ENCODE data around the gene CABLES1.

DNA sequence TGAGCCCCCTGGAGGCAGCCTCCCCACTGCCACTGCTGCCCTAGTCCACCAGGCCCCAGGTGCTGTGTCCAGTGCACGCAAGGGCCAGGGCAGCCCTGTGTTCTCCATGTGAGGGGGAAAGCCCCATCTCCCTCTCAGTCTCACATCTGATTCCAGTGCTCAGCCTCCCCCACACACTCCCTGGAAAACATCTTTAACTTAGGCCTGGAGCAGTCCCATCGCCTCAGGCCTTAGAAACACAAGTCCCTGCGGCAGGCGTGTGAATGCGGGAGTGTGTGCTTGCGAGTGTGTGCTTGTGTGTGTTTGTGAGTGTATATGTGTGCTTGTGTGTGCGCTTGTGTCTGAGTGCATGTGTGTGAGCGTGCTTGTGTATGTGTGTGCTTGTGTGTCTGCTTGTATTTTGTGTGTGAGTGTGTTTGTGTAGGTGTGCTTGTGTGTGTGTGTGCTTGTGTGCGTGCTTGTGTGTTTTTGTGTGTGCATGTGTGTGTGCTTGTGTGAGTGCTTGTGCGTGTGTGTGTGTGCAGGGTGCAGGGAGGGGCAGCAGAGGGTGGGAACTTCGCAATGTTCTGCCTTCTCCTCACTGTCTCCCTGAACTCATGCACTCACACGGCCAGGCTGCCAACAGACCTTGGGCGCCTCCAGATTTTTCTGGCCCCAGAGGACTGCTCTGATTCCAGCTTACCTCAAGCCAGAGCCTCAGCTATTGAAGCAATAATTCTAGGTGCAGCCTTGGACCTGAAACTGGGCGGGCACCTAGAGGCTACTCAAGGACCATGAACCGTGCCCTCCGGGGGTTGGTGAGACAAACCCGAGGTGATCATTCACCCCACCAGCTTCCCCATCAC lies 139.6 kb downstream of the CABLES1 start:
- TF ChIP-seq CTCF (IDR thresholded peaks at IDR 0.05): no peak
- TF ChIP-seq POLR2A (IDR thresholded peaks at IDR 0.05): no peak

Data from thyroid gland (tissue), 4 donors.